HG03159 (cell line): ENCODE data around the gene SCMH1.
"Not testable (repeated sequence)": the region's sequence is repeated elsewhere in the genome, so short reads cannot be mapped to it uniquely, and the experiment has no call there.

Source experiments
- ATAC-seq: cut with Tn5 transposase; IDR thresholded peaks from one replicate; pipeline ENCODE4 v1.9.1; 2021; ENCODE audit warnings: mild to moderate bottlenecking, moderate library complexity; ENCODE audit not compliant: unreplicated experiment

The SCMH1 gene

DNA sequence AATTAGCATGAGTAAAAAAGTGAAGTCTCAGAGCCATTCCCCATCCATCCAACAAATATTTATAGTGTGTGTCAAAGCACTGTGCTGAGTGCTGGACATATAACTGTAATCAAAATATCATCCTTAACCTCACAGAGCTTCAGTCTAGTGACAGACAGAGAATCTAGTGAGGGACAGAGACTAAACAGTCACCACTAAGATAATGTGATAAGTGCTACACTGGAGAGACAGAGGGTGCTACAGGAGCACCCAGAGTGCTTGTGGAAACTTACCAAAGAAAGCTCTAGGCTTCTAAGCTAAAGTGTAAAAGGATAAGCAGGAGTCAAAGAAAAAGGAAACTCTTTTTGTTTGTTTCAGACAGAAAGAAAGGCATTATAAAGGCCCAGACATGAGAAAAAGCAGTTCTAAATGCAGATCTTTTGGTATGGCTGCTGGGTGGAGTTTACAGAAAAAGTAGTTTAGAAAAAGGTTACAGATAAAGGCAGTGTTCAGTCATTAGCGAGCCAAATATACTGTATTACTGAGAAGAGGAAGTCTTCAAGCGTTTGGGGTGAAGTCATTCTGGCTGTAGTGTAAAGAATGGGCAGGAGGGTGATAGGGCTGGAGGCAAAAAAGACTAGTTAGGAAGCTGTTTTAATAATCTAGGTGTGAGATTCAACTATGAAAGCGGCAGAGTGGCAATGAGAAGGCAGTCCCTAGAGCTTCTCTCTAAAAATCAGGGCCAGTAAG is 83.8 kb downstream of the SCMH1 start:
- ATAC-seq: no peak

DNA sequence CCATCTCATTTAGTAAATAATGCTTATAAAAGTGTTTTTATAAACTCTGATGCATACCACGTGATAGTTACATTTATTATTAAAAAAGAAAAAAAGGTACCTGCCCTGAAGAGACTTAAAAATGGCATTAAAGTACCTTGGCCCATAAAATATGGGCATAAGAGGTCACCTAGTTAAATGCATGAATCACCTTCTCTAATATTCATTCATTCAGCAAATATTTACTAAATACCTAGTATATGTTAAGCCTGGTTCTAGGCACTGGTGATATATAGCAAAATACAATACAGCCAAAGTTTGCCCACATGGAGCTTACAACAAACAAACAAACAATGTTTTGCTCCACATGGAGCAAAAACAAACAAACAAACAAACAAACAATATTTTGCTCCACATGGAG is 87.0 kb downstream of the SCMH1 start:
- ATAC-seq: no peak

DNA sequence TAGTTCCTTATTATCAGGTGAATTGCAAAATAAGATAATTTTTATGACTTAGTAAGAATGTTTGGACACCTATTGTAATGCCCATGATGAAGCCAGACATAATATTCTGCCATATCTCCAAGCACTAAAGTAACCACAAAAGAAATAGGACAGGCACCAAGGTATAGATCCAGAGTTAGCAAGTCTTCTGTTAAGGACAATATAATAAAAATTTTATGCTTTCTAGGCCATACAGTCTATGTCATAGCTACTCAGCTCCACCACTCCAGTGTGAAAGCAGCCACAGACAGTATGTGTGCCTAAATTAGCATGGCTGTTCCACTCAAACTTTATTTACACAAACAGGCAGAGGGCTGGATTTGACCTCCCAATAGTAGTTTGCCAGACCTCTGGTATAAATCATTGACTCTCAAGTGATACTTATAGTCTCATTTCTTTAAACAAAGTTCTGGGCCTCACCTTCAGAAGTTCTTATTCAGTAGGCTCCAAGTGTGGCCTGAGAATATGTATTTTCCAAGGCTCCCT is 88.3 kb downstream of the SCMH1 start:
- no peak for ATAC-seq

- ATAC-seq: no peak
These were observed 89.5 kb downstream of the SCMH1 start for GRCh38 chr1:41152622-41153044.

- no peak for ATAC-seq
These were observed 90.3 kb downstream of the SCMH1 start for GRCh38 chr1:41151846-41152245.

DNA sequence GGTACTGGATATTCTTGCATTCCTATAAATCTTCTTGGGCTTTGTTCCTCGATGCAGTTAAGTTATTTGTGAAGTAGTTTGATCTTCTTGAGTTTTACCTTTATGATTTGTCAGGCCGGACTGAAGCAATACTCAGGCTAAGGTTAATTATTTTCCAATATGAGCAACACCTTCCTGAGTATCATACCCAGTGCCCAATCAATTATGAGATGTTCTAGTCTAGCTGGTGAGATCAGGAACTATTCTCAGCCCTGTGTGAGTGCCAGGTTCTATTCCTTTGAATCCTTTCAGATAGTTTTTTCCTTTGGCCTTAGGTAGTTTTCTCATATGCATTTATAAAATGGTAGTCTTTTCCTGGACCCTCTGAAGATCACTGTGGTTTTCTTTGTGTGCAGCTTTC is 92.5 kb downstream of the SCMH1 start:
- no peak for ATAC-seq

DNA sequence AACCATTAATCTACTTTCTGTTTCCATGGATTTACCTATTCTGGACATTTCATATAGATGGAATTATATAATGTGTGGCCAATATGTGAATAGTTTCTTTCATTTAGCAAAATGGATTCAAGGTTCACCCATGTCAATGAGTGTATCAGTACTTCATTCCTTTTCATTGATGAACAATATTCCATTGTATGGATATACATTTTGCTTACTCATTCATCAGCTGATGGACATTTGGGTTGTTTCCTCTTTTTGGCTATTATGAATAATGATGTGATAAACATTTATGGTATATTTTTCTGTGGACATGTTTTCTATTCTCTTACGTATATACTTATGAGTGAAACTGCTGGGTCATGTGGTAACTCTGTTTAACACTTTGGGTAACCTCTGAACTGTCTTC is 97.8 kb downstream of the SCMH1 start:
- ATAC-seq: no peak

GRCh38 chr1:41138549-41138948 is 103.6 kb downstream of the SCMH1 start:
- no peak for ATAC-seq

DNA sequence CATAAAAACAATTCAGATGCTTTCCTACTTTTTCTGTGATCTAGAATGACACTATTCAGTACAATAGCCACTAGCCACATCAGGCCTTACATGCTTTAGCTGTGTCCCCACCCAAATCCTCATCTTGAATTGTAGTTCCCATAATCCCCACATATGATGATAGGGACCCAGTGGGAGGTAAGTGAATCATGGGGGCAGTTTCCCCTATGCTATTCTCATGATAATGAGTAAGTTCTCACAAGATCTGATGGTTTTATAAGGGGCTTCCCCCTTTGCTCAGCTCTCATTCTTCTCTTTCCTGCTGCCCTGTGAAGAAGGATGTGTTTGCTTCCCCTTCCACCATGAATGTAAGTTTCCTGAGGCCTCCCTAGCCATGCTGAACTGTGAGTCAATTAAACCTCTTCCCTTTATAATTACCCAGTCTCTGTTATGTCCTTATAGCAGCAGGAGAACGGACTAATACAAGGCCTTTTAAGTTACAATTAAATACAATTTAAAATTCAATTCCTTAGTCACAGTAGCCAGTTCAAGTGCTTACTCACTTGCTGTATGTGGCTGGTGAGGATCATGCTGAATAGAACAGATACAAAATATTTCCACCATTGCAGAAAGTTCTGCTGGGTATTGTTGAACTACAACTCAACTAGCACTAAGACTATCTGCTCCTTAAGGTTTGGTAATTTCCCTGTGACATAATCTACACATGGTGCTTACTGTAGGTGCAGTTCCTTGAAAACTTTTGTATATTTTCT is 106.7 kb downstream of the SCMH1 start:
- ATAC-seq: no peak

DNA sequence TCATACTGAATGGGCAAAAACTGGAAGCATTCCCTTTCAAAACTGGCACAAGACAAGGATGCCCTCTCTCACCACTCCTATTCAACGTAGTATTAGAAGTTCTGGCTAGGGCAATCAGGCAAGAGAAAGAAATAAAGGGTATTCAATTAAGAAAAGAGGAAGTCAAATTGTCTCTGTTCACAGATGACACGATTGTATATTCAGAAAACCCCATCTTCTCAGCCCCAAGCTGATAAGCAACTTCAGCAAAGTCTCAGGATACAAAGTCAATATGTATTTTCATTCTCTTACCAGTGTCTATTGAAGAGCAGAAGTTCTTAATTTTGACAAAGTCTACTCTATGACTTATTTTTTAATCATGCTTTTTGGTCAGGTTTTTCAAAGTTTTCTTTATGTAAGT is 107.8 kb downstream of the SCMH1 start:
- not testable (repeated sequence) for ATAC-seq

DNA sequence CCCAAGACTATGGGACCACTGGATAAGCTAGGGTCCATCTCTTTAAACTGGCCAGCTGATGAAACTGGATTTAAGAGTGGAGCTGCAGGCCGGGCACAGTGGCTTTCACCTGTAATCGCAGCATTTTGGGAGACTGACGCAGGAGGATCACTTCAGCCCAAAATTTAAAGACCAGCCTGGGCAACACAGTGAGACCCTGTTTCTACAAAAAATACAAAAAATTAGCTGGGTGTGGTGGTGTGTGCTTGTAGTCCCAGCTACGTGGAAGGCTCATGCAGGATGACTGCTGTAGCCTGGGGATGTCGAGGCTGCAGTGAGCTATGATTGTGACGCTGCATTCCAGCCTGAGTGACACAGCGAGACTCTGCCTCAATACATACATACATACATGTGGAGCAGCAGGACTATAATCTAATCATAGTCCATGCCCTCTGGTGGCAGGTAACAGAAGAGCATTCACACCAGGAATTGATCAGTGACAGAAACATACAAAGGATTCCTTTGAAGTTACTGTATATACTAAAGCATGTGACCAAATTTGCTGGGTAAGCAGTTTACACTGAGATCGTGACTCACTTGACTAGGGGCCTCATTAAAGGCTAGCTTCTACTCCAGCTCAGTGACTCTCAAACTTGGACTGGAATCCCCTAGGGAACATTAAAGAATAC is 119.1 kb downstream of the SCMH1 start:
- no peak for ATAC-seq

DNA sequence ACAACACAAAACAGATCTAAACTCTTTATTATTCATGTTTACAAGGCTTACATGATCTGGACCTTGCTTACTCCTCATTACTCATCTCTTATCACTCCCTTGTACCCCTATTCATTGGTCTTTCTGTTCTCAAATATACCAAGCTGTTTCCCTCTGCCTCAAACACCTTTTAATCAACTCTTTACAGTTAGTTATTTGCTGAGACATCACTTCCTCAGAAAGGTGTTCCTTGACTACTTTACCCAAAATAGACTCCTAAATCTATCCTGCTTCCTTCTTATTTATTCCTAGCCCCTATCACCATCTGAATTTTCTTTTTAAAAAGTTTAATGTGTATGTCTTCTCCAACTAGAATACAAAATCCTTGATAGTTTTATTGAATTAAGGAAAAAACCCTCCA is 120.0 kb downstream of the SCMH1 start:
- ATAC-seq: no peak

DNA sequence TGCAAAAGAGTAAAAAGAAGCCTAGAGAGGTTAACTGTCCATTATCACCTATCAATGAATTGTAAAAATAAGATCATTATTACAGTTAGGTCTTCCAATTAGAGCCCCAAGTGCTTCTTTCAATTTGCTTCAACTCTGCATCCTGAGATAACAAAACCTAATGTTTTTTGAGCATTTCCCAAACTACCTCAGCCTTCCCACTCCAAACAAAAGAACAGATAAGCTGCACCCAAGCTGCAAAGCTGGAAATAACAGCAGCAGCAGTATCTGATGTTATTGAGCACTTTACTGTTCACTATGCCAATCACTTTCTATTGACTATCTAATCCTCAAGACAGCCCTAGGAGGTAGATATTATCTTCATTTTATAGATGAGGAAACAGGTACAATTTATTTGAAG is 123.5 kb downstream of the SCMH1 start:
- no peak for ATAC-seq

- not testable (repeated sequence) for ATAC-seq
These were observed 124.9 kb downstream of the SCMH1 start for GRCh38 chr1:41117241-41117640.

DNA sequence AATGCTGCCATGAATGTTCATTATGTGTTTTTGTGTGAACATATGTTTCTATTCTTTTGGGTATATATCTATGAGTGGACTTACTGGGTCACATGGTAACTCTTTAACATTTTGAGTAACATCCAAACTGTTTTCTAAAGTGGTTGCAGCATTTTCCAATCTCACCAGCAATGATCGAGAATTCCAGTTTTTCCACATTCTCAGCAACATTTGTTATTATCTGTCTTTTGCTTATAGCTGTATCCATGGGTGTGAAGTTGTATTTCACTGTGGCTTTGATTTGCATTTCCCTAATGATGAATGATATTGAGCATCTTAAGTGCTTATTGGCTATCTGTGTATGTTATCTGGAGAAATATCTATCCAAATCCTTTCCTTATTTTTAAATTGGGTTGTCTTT is 131.4 kb downstream of the SCMH1 start:
- no peak for ATAC-seq

- no peak for ATAC-seq
These were observed 131.8 kb downstream of the SCMH1 start for GRCh38 chr1:41110286-41110685.

DNA sequence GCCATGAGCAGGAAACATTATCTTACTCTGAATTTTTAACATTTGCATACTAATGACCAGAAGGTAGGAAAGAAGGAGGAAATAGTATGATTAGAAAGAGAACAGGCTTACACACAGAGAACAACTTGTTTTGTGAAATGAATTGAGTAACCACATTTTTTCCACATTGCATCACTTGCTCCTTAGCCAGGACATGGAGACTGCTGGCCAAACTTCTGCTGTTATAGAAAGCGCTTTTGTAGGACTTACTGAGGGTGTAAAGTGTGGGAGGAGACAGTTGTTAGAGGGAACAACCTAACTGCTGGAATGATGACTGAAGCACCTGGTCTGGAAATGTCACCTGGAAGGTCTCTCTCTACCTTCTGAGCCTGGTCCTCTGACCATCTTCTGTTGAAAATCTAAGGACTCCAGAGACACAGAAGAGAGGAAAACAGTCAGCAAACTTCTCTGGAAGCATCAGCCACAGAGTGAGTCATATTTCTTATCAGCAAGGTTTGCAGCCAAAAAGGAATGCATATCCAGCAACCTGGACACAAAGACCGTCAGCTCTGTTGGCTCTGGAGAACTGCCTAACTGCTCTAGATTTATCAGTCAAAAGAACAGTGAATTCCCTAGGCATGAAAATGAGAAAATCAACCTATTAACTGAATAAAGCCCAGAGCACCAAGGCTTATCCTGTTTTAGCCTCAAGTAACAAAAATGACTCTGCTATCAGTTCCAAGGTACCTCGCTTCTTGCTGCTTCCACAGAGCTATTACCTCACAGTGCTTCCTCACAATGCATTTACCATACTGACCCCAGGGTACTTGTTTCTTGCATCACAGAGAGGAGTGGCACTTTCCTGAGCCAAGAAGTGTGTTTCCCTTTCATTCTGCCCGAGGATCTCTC is 132.6 kb downstream of the SCMH1 start:
- ATAC-seq: no peak

DNA sequence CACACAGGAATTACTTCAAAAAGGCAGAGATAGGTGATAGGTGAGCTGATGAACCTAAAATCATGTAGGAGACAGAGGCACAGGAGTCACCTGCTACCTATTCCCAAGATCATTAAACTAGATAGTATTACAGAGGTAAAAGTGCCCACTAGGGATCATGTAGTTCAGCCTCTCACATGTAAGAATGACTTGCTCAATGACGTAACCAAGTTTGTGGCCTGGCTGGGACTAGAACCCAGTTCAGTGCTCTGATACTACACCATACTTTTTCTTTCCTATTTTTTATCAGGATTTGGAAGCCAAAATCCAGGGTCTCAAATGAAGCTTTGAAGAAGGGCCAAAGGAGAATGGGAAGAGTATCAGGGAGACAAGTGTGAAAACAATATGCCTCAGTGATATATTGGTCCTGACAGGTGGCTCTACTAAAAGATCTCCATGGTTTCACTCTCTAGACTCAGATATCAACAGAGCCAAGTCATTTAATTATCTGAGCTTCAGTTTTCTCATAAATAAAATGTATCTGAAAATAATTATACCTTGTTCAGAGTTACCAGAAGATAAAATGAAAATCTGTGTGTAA is 133.3 kb downstream of the SCMH1 start:
- ATAC-seq: no peak

GRCh38 chr1:41103766-41104165 is 138.3 kb downstream of the SCMH1 start:
- no peak for ATAC-seq

DNA sequence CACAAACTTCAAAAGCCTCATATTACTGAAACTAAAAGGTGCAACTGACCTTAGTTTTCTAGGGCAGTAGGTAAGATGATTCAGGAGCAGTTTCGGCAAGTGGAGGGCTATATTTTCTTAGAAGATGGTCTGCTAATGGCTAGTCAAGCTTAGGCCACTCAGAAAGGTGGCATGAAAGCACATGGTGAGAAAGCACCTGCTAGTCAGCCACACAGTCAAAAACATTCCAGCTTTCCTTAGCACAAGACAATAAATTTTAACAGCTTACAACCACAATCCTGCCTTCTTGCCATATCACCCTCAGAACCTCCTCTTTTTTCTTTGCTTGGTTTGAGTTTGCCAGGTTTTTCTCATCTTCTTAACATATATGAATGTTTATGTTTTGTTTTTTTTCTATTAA is 139.5 kb downstream of the SCMH1 start:
- no peak for ATAC-seq
